ENCODE measurements around the gene PRSS22. TPM values are rescaled to one million over a fixed set of nuclear protein-coding genes. Genes with fewer than 3 reads are reported as not detected.

PRSS22 gene
- total RNA-seq, 6 experiments from 2014 or later = not detected

GRCh38 chr16:2822496-2822895, 35.5 kb downstream of the PRSS22 start:
- no peaks in the 10 kb centered on the region for H3K9me3 Mint-ChIP-seq
- TF ChIP-seq, protein P1, sequence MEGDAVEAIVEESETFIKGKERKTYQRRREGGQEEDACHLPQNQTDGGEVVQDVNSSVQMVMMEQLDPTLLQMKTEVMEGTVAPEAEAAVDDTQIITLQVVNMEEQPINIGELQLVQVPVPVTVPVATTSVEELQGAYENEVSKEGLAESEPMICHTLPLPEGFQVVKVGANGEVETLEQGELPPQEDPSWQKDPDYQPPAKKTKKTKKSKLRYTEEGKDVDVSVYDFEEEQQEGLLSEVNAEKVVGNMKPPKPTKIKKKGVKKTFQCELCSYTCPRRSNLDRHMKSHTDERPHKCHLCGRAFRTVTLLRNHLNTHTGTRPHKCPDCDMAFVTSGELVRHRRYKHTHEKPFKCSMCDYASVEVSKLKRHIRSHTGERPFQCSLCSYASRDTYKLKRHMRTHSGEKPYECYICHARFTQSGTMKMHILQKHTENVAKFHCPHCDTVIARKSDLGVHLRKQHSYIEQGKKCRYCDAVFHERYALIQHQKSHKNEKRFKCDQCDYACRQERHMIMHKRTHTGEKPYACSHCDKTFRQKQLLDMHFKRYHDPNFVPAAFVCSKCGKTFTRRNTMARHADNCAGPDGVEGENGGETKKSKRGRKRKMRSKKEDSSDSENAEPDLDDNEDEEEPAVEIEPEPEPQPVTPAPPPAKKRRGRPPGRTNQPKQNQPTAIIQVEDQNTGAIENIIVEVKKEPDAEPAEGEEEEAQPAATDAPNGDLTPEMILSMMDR (IDR thresholded peaks at IDR 0.05) = no peak
- no peaks in the 10 kb centered on the region for H3K36me3 Mint-ChIP-seq (ENCODE audit: low read depth)
- no peak for DNase-seq
- H3K27ac Mint-ChIP-seq = no peak overlapping the region
- no peaks in the 10 kb centered on the region for H3K4me1 Mint-ChIP-seq (ENCODE audit: low read depth)
- H3K27me3 Mint-ChIP-seq (ENCODE audit: insufficient read depth) = peaks cover 40% of the 10 kb centered on the region
- H3K4me3 Mint-ChIP-seq = no peak overlapping the region

DNA sequence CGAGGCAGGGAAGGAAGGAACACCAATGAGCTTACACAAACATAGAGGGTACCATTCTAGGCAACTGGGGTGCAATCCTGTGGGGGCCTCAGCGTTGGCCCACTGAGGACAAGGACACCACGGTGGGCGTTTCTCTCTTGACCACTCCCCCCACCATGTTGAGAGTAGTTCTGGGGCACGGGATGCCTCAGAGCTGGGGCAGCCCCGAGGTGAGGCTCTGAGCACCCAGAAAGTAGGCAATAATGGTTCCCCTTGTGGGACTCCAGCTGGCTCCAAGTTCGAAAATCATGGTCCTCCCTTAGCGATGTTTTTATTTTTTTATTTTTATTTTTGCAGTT, 35.8 kb downstream of the PRSS22 start:
- H3K27ac Mint-ChIP-seq = no peak overlapping the region
- DNase-seq = no peak
- H3K36me3 Mint-ChIP-seq (ENCODE audit: low read depth) = no peaks in the 10 kb centered on the region
- no peaks in the 10 kb centered on the region for H3K9me3 Mint-ChIP-seq
- H3K4me3 Mint-ChIP-seq = no peak overlapping the region
- H3K27me3 Mint-ChIP-seq (ENCODE audit: insufficient read depth) = peaks cover 40% of the 10 kb centered on the region
- H3K4me1 Mint-ChIP-seq (ENCODE audit: low read depth) = no peaks in the 10 kb centered on the region
- TF ChIP-seq, protein P1 (IDR thresholded peaks at IDR 0.05) = no peak

DNA sequence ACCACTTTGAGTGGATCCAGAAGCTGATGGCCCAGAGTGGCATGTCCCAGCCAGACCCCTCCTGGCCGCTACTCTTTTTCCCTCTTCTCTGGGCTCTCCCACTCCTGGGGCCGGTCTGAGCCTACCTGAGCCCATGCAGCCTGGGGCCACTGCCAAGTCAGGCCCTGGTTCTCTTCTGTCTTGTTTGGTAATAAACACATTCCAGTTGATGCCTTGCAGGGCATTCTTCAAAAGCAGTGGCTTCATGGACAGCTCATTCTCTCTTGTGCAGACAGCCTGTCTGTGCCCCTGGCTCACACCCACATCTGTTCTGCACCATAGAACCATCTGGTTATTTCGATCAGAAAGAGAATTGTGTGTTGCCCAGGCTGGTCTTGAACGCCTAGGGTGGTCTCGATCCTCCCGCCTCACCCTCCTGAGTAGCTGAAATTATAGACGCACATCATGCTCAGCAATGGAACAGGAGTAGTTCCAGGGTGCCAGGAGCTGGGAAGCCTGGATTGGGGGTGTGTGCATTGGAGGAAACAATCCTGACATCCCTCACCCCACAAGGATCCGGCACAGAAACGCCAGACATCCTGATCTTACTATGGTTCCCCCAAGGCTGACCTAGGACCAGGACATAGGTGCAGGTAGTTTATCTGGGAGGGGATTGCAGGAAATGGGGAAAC, 36.3 kb downstream of the PRSS22 start:
- Mint-ChIP-seq H3K27ac (no peak overlapping the region), H3K4me3 (no peak overlapping the region), H3K4me1 (ENCODE audit: low read depth) (no peaks in the 10 kb centered on the region), H3K27me3 (ENCODE audit: insufficient read depth) (peaks cover 40% of the 10 kb centered on the region), H3K36me3 (ENCODE audit: low read depth) (no peaks in the 10 kb centered on the region), H3K9me3 (no peaks in the 10 kb centered on the region)
- TF ChIP-seq, protein P1 (IDR thresholded peaks at IDR 0.05) = no peak
- DNase-seq = peak; percentile 6

- no peaks in the 10 kb centered on the region for H3K36me3 Mint-ChIP-seq (ENCODE audit: low read depth)
- no peaks in the 10 kb centered on the region for H3K9me3 Mint-ChIP-seq
- TF ChIP-seq, protein P1 (IDR thresholded peaks at IDR 0.05) = no peak
- H3K27ac Mint-ChIP-seq = no peak overlapping the region
- peaks cover 42% of the 10 kb centered on the region for H3K27me3 Mint-ChIP-seq (ENCODE audit: insufficient read depth)
- DNase-seq = no peak
- no peaks in the 10 kb centered on the region for H3K4me1 Mint-ChIP-seq (ENCODE audit: low read depth)
- H3K4me3 Mint-ChIP-seq = no peak overlapping the region
Observed at GRCh38 chr16:2820836-2821486, 37.0 kb downstream of the PRSS22 start.

DNA sequence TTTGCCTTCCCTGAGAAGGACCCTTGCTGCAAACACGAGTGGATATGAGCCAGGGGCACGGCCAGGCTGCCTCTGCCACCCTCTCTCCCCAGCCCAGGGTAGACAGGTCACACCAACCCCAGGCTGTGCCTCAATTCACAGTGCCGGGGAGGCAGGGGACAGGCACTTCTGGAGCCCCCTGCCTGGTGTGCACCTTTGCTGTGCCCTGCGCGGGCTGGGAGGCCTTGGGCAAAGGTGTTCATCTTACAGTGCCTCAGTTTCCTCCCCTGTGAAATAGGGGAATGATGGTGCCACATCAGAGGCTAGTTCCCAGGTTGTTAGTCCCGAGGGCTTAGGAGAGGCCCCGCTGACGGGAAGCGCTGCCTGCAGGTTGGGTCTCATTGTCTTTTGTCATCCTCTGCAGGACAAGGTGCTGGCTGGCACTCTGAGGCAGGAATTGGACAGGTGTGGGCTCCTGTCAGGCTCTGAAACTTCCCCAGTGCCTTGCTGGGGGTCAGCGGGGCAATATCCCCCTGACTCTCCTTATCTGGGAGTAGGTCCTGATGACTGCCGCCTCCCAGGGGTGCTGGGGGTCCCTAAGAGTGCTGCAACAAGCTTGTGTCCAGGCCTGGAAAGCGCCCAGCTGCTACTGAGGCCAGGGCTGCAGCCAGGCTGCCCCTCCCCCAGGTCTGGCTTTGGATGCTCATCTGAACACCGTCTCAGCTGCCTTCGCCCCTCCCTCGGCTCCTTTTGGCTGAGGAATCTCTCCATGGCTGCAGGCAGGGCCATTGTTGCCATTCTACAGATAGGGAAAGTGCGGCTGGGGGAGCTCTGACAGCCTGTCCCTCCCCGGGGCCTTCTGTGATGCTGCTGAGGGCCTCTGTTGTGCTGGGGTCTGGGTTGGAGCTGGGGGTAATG, 37.8 kb downstream of the PRSS22 start:
- Mint-ChIP-seq H3K27me3 (ENCODE audit: insufficient read depth) (peaks cover 38% of the 10 kb centered on the region), H3K9me3 (no peaks in the 10 kb centered on the region), H3K4me1 (ENCODE audit: low read depth) (no peaks in the 10 kb centered on the region), H3K36me3 (ENCODE audit: low read depth) (no peaks in the 10 kb centered on the region), H3K4me3 (no peak overlapping the region), H3K27ac (no peak overlapping the region)
- no peak for DNase-seq
- TF ChIP-seq, protein P1 (IDR thresholded peaks at IDR 0.05) = no peak

All from HFFc6 (cell line).